C4-2B (cell line): ENCODE data around the gene GUCY1B1.

Source experiments
- CTCF ChIP-seq: fragments of 450-650 bp; conservative IDR thresholded peaks from 2 replicates; pipeline ENCODE4 v1.5.1; 2017; ENCODE audit warnings: mild to moderate bottlenecking
- ZFX ChIP-seq: fragments of 450-650 bp; IDR thresholded peaks from 2 replicates; pipeline ENCODE4 v1.6.1; 2017

GRCh38 chr4:155853189-155853588 lies 94.4 kb downstream of the GUCY1B1 start:
- no peak for TF ChIP-seq CTCF
- TF ChIP-seq ZFX, result no peak
